Measurements from ENCODE around the gene NBPF20. TPM values are rescaled to one million over a fixed set of nuclear protein-coding genes. Genes with fewer than 3 reads are reported as not detected.
"Not testable (repeated sequence)": the region's sequence is repeated elsewhere in the genome, so short reads cannot be mapped to it uniquely, and the experiment has no call there.

Gene NBPF20
- total and polyA plus RNA-seq, 5 donors, result 0.79 to 1.7 (median 1.1) TPM

DNA sequence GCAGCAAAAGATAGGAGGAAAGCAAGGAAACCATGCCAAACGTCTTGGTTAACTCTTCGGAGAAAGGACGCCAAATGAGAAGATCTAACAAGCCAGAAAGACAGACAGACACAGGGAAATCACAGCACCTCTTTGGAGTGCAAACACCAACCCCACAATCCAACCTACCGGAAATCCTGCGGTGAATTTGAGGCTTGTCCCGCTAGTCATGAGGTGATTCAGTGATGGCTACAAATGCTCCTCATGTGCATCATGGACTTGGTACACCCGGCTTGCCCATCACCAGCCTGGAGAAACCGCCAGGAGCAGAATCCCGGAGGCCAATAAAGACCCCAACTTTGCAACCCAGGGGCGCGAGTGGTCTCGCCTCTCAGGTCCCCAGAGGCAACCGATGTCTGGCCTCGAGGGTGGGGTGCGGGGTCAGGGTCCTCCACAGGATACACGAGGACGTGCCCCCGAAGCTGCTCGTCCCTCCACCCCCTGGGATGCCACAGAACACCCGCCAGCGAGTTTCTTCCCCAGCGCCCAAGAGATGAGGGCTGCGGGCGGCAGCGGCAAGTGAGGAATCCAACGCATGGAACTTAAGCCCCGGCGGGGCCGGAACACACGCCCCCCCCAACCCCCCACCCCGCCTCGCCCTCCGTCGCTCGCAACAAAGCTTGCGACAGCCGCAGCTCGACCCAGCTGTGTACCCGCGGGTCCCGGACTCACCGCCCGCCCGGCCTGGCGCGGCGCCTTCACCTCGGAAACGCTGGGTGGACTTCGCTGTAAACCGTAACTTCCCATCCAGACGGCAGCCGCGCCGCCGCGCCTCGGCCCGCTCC is 579 bp downstream of the NBPF20 start:
- H3K4me3 ChIP-seq (ENCODE audit: low read length), result peak overlapping the region; percentile 53
- intact Hi-C loops (cut with DNase I); H3K27ac ChIP-seq (ENCODE audit: low read length); H3K27me3 ChIP-seq (ENCODE audit: control insufficient read depth, insufficient read depth); H3K9me3 ChIP-seq (ENCODE audit: control insufficient read depth, low read length); H3K4me1 ChIP-seq (ENCODE audit: control insufficient read depth, insufficient read depth, low read length): not testable (repeated sequence)
- peak; percentile 89 to 96 for ATAC-seq
- 2% methylated on average over 32 of the region's 59 CpGs for WGBS
- DNase-seq, result peak in 2 of 3 donors; percentile 10 to 52

DNA sequence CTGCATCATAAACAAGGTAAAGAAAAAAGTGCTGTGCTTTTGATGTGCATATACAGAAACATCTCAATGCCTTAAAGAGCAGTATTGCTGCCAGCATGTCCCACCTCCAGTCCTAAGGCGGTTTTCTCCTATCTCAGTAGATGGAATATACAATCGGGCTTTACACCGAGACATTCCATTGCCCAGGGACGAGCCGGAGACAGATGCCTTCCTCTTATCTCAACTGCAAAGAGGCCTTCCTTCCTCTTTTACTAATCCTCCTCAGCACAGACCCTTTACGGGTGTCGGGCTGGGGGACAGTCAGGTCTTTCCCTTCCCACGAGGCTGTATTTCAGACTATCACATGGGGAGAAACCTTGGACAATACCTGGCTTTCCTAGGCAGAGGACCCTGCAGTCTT is 10.3 kb downstream of the NBPF20 start:
- WGBS, result 60% methylated on average over 5 of the region's 8 CpGs
- ATAC-seq; H3K27me3 ChIP-seq (ENCODE audit: control insufficient read depth, insufficient read depth); intact Hi-C loops (cut with DNase I); H3K9me3 ChIP-seq (ENCODE audit: control insufficient read depth, low read length); H3K4me3 ChIP-seq (ENCODE audit: low read length); H3K27ac ChIP-seq (ENCODE audit: low read length); H3K4me1 ChIP-seq (ENCODE audit: control insufficient read depth, insufficient read depth, low read length); DNase-seq: not testable (repeated sequence)

DNA sequence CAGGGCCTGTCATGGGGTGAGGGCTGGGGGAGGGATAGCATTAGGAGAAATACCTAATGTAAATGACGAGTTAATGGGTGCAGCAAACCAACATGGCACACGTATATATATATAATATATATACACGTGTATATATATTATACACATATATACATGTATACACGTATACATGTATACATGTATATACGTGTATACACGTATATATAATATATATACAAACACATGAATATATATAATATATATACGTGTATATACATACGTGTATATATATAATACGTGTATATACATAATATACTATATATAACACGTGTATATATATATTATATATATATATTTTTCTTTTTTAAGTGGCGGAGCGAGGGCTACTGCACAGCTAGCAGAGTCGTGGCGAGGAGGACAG is 18.1 kb downstream of the NBPF20 start:
- intact Hi-C loops (cut with DNase I); H3K4me3 ChIP-seq (ENCODE audit: low read length); ATAC-seq; H3K27me3 ChIP-seq (ENCODE audit: control insufficient read depth, insufficient read depth); H3K27ac ChIP-seq (ENCODE audit: low read length); H3K4me1 ChIP-seq (ENCODE audit: control insufficient read depth, insufficient read depth, low read length); H3K9me3 ChIP-seq (ENCODE audit: control insufficient read depth, low read length); DNase-seq: not testable (repeated sequence)
- 95% methylated on average over 13 of the region's 14 CpGs for WGBS

DNA sequence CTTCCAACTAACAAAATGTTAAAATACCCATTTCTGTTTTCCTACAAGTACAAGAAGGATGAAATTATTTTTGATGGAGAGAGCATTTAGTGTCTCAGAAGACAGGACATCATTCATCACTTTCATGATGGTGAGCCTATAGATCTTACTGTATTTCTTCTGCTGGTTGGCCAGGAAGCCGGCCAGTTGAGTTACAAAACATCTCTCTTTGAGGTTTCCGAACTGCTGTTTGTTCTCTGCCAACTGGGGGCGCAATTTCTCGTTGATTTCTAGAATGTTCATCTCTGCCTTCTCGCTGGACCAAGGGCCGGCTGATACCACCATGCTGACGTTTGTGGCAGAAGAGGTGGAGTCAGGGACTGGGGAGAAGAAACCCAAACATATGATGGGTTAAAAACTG is 20.5 kb downstream of the NBPF20 start:
- intact Hi-C loops (cut with DNase I); H3K4me1 ChIP-seq (ENCODE audit: control insufficient read depth, insufficient read depth, low read length); H3K4me3 ChIP-seq (ENCODE audit: low read length); H3K27ac ChIP-seq (ENCODE audit: low read length); H3K27me3 ChIP-seq (ENCODE audit: control insufficient read depth, insufficient read depth); H3K9me3 ChIP-seq (ENCODE audit: control insufficient read depth, low read length); ATAC-seq: not testable (repeated sequence)
- DNase-seq, result peak in 1 of 3 donors; percentile 30
- 31% methylated on average over 4 of the region's 7 CpGs for WGBS

DNA sequence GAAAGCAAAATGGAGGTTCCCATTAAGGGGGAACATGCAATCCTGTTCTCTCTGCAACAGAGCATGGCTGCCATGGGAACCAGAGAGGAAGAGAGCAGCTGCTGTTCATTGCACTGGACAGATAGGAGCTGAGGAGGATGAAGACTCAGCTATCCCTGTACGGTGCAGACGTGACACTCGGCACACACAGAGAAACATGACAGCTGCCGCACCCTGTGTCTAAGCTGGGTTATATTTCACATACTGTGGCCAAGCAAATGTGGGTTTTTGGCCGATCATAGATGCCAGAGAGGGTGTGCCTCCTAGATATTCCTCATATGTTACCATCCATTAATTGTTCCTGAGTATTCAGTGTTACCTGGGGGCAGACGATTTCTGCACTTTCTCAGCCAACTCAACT is 24.7 kb downstream of the NBPF20 start:
- H3K27me3 ChIP-seq (ENCODE audit: control insufficient read depth, insufficient read depth); H3K9me3 ChIP-seq (ENCODE audit: control insufficient read depth, low read length); DNase-seq; H3K27ac ChIP-seq (ENCODE audit: low read length); H3K4me1 ChIP-seq (ENCODE audit: control insufficient read depth, insufficient read depth, low read length); H3K4me3 ChIP-seq (ENCODE audit: low read length); ATAC-seq; intact Hi-C loops (cut with DNase I): not testable (repeated sequence)
- WGBS, result 85% methylated on average over 6 of the region's 6 CpGs

Other genes with a start within 250 kb of the NBPF20 start
- not detected for gene PPIAL4D, start 183.4 kb downstream of the NBPF20 start, total RNA-seq
- not detected for gene PPIAL4D, start 183.4 kb downstream of the NBPF20 start, polyA plus RNA-seq
- gene GPR89A, start 182.4 kb upstream of the NBPF20 start, total RNA-seq, result 10 to 100 TPM in 3 of 4 donors, 1 to 10 TPM in 1; 8.9 to 19.2 (median 12.2) TPM
- 9.5 TPM for gene GPR89A, start 182.4 kb upstream of the NBPF20 start, polyA plus RNA-seq